Measurements from ENCODE around the gene EOLA2.
"Not testable (repeated sequence)": the region's sequence is repeated elsewhere in the genome, so short reads cannot be mapped to it uniquely, and the experiment has no call there.

EOLA2 gene

GRCh38 chrX:149949743-149950436 lies 11.6 kb upstream of the EOLA2 start:
- H3K27me3 ChIP-seq, result no peaks in the 10 kb centered on the region
- no peak overlapping the region for H3K27ac ChIP-seq
- no peaks in the 10 kb centered on the region; a peak in 1 of 22 replicates for H4K20me1 ChIP-seq
- no peak overlapping the region for H3K4me2 ChIP-seq
- H3K4me3 ChIP-seq, result no peak overlapping the region
- no peaks in the 10 kb centered on the region for H3K9me3 ChIP-seq (replicated peaks in 1 of 11)
- no peaks in the 10 kb centered on the region for H3K4me1 ChIP-seq
- no peak for TF ChIP-seq Cebpa-rat (IDR thresholded peaks at IDR 0.05)
- H3K36me3 ChIP-seq, result peaks cover 0 to 7% (median 0%) of the 10 kb centered on the region in 11 experiments; a peak in 1 of 22 replicates
- no peak overlapping the region for H3K9ac ChIP-seq

- H3K9ac ChIP-seq, result no peak overlapping the region
These were observed 9.7 kb upstream of the EOLA2 start for GRCh38 chrX:149948016-149948415.

GRCh38 chrX:149946932-149947331 lies 8.6 kb upstream of the EOLA2 start:
- not testable (repeated sequence) for H3K27ac ChIP-seq; H3K36me3 ChIP-seq; H3K27me3 ChIP-seq; H3K4me3 ChIP-seq; H3K9ac ChIP-seq; H3K9me3 ChIP-seq (replicated peaks in 1 of 11); H4K20me1 ChIP-seq; H3K4me2 ChIP-seq
- peaks cover 7 to 14% (median 10%) of the 10 kb centered on the region in 10 experiments; a peak in 19 of 20 replicates for H3K4me1 ChIP-seq

More at GRCh38 chrX:149948016-149948415, 9.7 kb upstream of the EOLA2 start:
- Histone ChIP-seq H4K20me1 (no peaks in the 10 kb centered on the region; a peak in 1 of 22 replicates), H3K4me3 (no peak overlapping the region), H3K9me3 (replicated peaks in 1 of 11) (no peaks in the 10 kb centered on the region), H3K27ac (no peak overlapping the region), H3K4me2 (no peak overlapping the region), H3K4me1 (peaks cover 7 to 12% (median 10%) of the 10 kb centered on the region in 10 experiments; a peak in 19 of 20 replicates), H3K36me3 (peaks cover 0 to 7% (median 0%) of the 10 kb centered on the region in 11 experiments; a peak in 1 of 22 replicates), H3K27me3 (peaks cover 0 to 8% (median 0%) of the 10 kb centered on the region in 11 experiments; a peak in 5 of 22 replicates)
- no peak for TF ChIP-seq Cebpa-rat (IDR thresholded peaks at IDR 0.05)

- H3K4me1 ChIP-seq, result peaks cover 8 to 20% (median 14%) of the 10 kb centered on the region in 10 experiments; a peak in 19 of 20 replicates
- H4K20me1 ChIP-seq, result not testable (repeated sequence)
These were observed 7.5 kb upstream of the EOLA2 start for GRCh38 chrX:149945820-149946219.

GRCh38 chrX:149945087-149945670 lies 6.9 kb upstream of the EOLA2 start:
- H4K20me1 ChIP-seq; H3K27ac ChIP-seq; H3K9me3 ChIP-seq (replicated peaks in 1 of 11); H3K36me3 ChIP-seq; H3K4me2 ChIP-seq; H3K27me3 ChIP-seq; H3K4me3 ChIP-seq; H3K9ac ChIP-seq: not testable (repeated sequence)
- H3K4me1 ChIP-seq, result peaks cover 8 to 23% (median 16%) of the 10 kb centered on the region in 10 experiments; a peak in 19 of 20 replicates

More at GRCh38 chrX:149945820-149946219, 7.5 kb upstream of the EOLA2 start:
- not testable (repeated sequence) for H3K36me3 ChIP-seq; H3K27me3 ChIP-seq; H3K4me3 ChIP-seq; H3K9me3 ChIP-seq (replicated peaks in 1 of 11); H3K9ac ChIP-seq; H3K4me2 ChIP-seq; H3K27ac ChIP-seq

- H3K27me3 ChIP-seq, H3K36me3 ChIP-seq, H3K27ac ChIP-seq: not testable (repeated sequence)
- peaks cover 4 to 14% (median 11%) of the 10 kb centered on the region in 11 experiments; a peak in 19 of 22 replicates for H3K9me3 ChIP-seq (replicated peaks in 1 of 11)
- peak overlapping the region; percentile 36 to 75 (median 41); a peak in 15 of 22 replicates for H3K4me2 ChIP-seq
- H3K4me3 ChIP-seq, result peak overlapping the region in 2 of 10 experiments; percentile 8 to 26; a peak in 1 of 20 replicates
- peaks cover 8 to 23% (median 18%) of the 10 kb centered on the region in 10 experiments; a peak in 19 of 20 replicates for H3K4me1 ChIP-seq
- H4K20me1 ChIP-seq, result peaks cover 0 to 11% (median 0%) of the 10 kb centered on the region in 11 experiments; a peak in 4 of 22 replicates
- 0 out of 22 replicates have a peak overlapping the region, but pooled peaks of 1 of the 11 experiments have one; percentile 22 for H3K9ac ChIP-seq
These were observed 2.4 kb upstream of the EOLA2 start for GRCh38 chrX:149940674-149941024.

- Histone ChIP-seq H3K36me3 (no peaks in the 10 kb centered on the region), H3K27me3 (peaks cover 0 to 8% (median 0%) of the 10 kb centered on the region in 11 experiments; a peak in 5 of 22 replicates), H3K4me1 (peaks cover 8 to 23% (median 18%) of the 10 kb centered on the region in 10 experiments; a peak in 19 of 20 replicates), H3K9ac (peak overlapping the region; percentile 72 to 89 (median 81)), H4K20me1 (peaks cover 0 to 11% (median 0%) of the 10 kb centered on the region in 11 experiments; a peak in 4 of 22 replicates), H3K4me2 (peak overlapping the region in 10 of 11 experiments; percentile 39 to 69 (median 60); a peak in 17 of 22 replicates), H3K9me3 (replicated peaks in 1 of 11) (peaks cover 4 to 14% (median 11%) of the 10 kb centered on the region in 11 experiments; a peak in 19 of 22 replicates), H3K4me3 (peak overlapping the region; percentile 44 to 72 (median 61)), H3K27ac (peak overlapping the region; percentile 69 to 90 (median 84))
- TF ChIP-seq Cebpa-rat (IDR thresholded peaks at IDR 0.05), result no peak
These were observed 1.8 kb upstream of the EOLA2 start for GRCh38 chrX:149939905-149940673.

GRCh38 chrX:149939655-149939904 lies 1.3 kb upstream of the EOLA2 start:
- Histone ChIP-seq H3K36me3 (peaks cover 0 to 3% (median 0%) of the 10 kb centered on the region in 11 experiments; a peak in 3 of 22 replicates), H3K27ac (peak overlapping the region; percentile 69 to 90 (median 84)), H3K4me3 (peak overlapping the region; percentile 44 to 72 (median 61)), H3K27me3 (peaks cover 0 to 8% (median 0%) of the 10 kb centered on the region in 11 experiments; a peak in 5 of 22 replicates), H3K9ac (peak overlapping the region; percentile 72 to 89 (median 81)), H3K9me3 (replicated peaks in 1 of 11) (peaks cover 4 to 14% (median 11%) of the 10 kb centered on the region in 11 experiments; a peak in 19 of 22 replicates), H3K4me1 (peaks cover 8 to 23% (median 18%) of the 10 kb centered on the region in 10 experiments; a peak in 19 of 20 replicates), H3K4me2 (peak overlapping the region in 9 of 11 experiments; percentile 39 to 69 (median 62); a peak in 16 of 22 replicates), H4K20me1 (peaks cover 0 to 11% (median 0%) of the 10 kb centered on the region in 11 experiments; a peak in 5 of 22 replicates)
- TF ChIP-seq Cebpa-rat (IDR thresholded peaks at IDR 0.05), result no peak
